GM19351 (cell line): ENCODE data around the gene ERGIC1.

Experiments
- ATAC-seq: cut with Tn5 transposase; IDR thresholded peaks from one replicate; pipeline ENCODE4 v1.9.1; 2021; ENCODE audit warnings: mild to moderate bottlenecking, moderate library complexity; ENCODE audit not compliant: unreplicated experiment

ERGIC1 gene

GRCh38 chr5:172971482-172971881 lies 137.4 kb downstream of the ERGIC1 start:
- ATAC-seq: no peak

GRCh38 chr5:172972552-172972951 lies 138.5 kb downstream of the ERGIC1 start:
- no peak for ATAC-seq

- ATAC-seq: no peak
These were observed 139.3 kb downstream of the ERGIC1 start for GRCh38 chr5:172973127-172973916.

- no peak for ATAC-seq
These were observed 139.9 kb downstream of the ERGIC1 start for GRCh38 chr5:172973931-172974330.

- no peak for ATAC-seq
These were observed 141.2 kb downstream of the ERGIC1 start for GRCh38 chr5:172975289-172975688.

- ATAC-seq: no peak
These were observed 145.7 kb downstream of the ERGIC1 start for GRCh38 chr5:172979778-172980177.

GRCh38 chr5:172981931-172982330 lies 147.9 kb downstream of the ERGIC1 start:
- ATAC-seq: no peak

- peak; percentile 87 for ATAC-seq
These were observed 149.6 kb downstream of the ERGIC1 start, which contains the start of gene ATP6V0E1 for GRCh38 chr5:172983542-172984243. ATP6V0E1 (plus strand) TSS chr5:172983771; CDS start chr5:172983861, 90 bp downstream.

GRCh38 chr5:172984244-172984953 lies 150.3 kb downstream of the ERGIC1 start:
- peak; percentile 65 for ATAC-seq

- ATAC-seq: no peak
These were observed 151.5 kb downstream of the ERGIC1 start for GRCh38 chr5:172985596-172985995.

GRCh38 chr5:172988276-172988675 lies 154.2 kb downstream of the ERGIC1 start:
- ATAC-seq: no peak

GRCh38 chr5:172990776-172991175 lies 156.7 kb downstream of the ERGIC1 start:
- no peak for ATAC-seq

- ATAC-seq: no peak
These were observed 160.4 kb downstream of the ERGIC1 start for GRCh38 chr5:172994405-172994804.

GRCh38 chr5:172999372-172999973 lies 165.4 kb downstream of the ERGIC1 start:
- ATAC-seq: no peak

GRCh38 chr5:172999974-173000373 lies 165.9 kb downstream of the ERGIC1 start:
- no peak for ATAC-seq

- ATAC-seq: peak; percentile 91
These were observed 167.3 kb downstream of the ERGIC1 start for GRCh38 chr5:173001229-173001841.
